OCI-LY1 (cell line): ENCODE results near the gene TGM1.

Source experiments
- H2AFZ ChIP-seq: fragments of 200-600 bp; sonication (generic), shearing (Covaris generic); 2 replicates; pipeline ENCODE4 v1.6.0; 2014; ENCODE audit warnings: antibody characterized with exemption, mild to moderate bottlenecking, low read length
- H3F3A ChIP-seq: fragments of 200-600 bp; sonication (generic), shearing (Covaris generic); 2 replicates; pipeline ENCODE4 v1.6.0; 2014; ENCODE audit warnings: mild to moderate bottlenecking, antibody characterized with exemption, low read length, moderate library complexity; ENCODE audit not compliant: insufficient read depth
- H3K27ac ChIP-seq: fragments of 200-600 bp; sonication (generic); 2 replicates; pipeline ENCODE4 v1.5.1; 2014; ENCODE audit warnings: low read length, mixed run types, mild to moderate bottlenecking, low read depth; ENCODE audit not compliant: poor library complexity, severe bottlenecking
- H3K27me3 ChIP-seq: fragments of 200-600 bp; sonication (generic); 2 replicates; pipeline ENCODE4 v1.6.0; 2014; ENCODE audit warnings: antibody characterized with exemption, mild to moderate bottlenecking, low read length, moderate library complexity; ENCODE audit not compliant: insufficient read depth
- H3K36me3 ChIP-seq: fragments of 200-600 bp; sonication (generic); 2 replicates; pipeline ENCODE4 v1.6.1; 2014; ENCODE audit warnings: mild to moderate bottlenecking, antibody characterized with exemption, low read length, moderate library complexity, mixed read lengths; ENCODE audit not compliant: insufficient read depth
- H3K4me1 ChIP-seq: fragments of 200-600 bp; sonication (generic); 2 replicates; pipeline ENCODE4 v1.5.1; 2014; ENCODE audit warnings: mild to moderate bottlenecking, low read length, moderate library complexity; ENCODE audit not compliant: insufficient read depth, severe bottlenecking
- H3K4me2 ChIP-seq: fragments of 200-600 bp; sonication (generic), shearing (Covaris generic); 2 replicates; pipeline ENCODE4 v1.6.1; 2014; ENCODE audit warnings: low read length
- H3K4me3 ChIP-seq: fragments of 200-600 bp; sonication (generic); 2 replicates; pipeline ENCODE4 v1.5.1; 2014; ENCODE audit warnings: low read length, low read depth, mild to moderate bottlenecking, mixed read lengths; ENCODE audit not compliant: poor library complexity, severe bottlenecking
- H3K79me2 ChIP-seq: fragments of 200-600 bp; shearing (Covaris generic); 2 replicates; pipeline ENCODE4 v1.6.1; 2016; ENCODE audit warnings: mixed run types, low read length, mixed read lengths; ENCODE audit not compliant: insufficient read depth
- H3K9ac ChIP-seq: fragments of 200-600 bp; sonication (generic), shearing (Covaris generic); 2 replicates; pipeline ENCODE4 v1.6.1; 2014; ENCODE audit warnings: mild to moderate bottlenecking, low read length, mixed read lengths
- H3K9me2 ChIP-seq: fragments of 200-600 bp; sonication (generic), shearing (Covaris generic); 2 replicates; pipeline ENCODE4 v1.6.1; 2014; ENCODE audit warnings: low read depth, mild to moderate bottlenecking, low read length, mixed read lengths
- H3K9me3 ChIP-seq: fragments of 200-600 bp; shearing (Covaris generic); 2 replicates; pipeline ENCODE4 v1.6.1; 2014; ENCODE audit warnings: low read length, mixed read lengths
- H4K20me1 ChIP-seq: fragments of 200-600 bp; sonication (generic), shearing (Covaris generic); 2 replicates; pipeline ENCODE4 v1.6.0; 2016; ENCODE audit warnings: mild to moderate bottlenecking, low read length; ENCODE audit not compliant: insufficient read depth
- EZH2 ChIP-seq: fragments of 200-600 bp; sonication (generic), shearing (Covaris generic); IDR thresholded peaks from 2 replicates; pipeline ENCODE4 v1.8.0; 2017; ENCODE audit warnings: borderline replicate concordance, mixed run types, mild to moderate bottlenecking, antibody characterized with exemption, low read length, moderate library complexity, mixed read lengths
- TF ChIP-seq, protein P1 (sequence below): fragments of 200-600 bp; sonication (generic), shearing (Covaris generic); IDR thresholded peaks from 2 replicates; pipeline ENCODE4 v1.5.1; 2017; ENCODE audit warnings: mild to moderate bottlenecking, antibody characterized with exemption, low read length, moderate library complexity, mixed read lengths

The TGM1 gene

GRCh38 chr14:24261256-24261968 is 1.6 kb downstream of the TGM1 start:
- Histone ChIP-seq H3K9ac (no peak overlapping the region), H3K27ac (no peak overlapping the region), H3K36me3 (no peaks in the 10 kb centered on the region), H3K4me3 (no peak overlapping the region), H4K20me1 (no peaks in the 10 kb centered on the region), H3K9me2 (no peaks in the 10 kb centered on the region), H3K27me3 (no peaks in the 10 kb centered on the region), H3K4me1 (no peaks in the 10 kb centered on the region), H3K9me3 (no peaks in the 10 kb centered on the region), H2AFZ (no peak overlapping the region), H3F3A (no peaks in the 10 kb centered on the region), H3K4me2 (no peak overlapping the region), H3K79me2 (no peaks in the 10 kb centered on the region)
- no peak for TF ChIP-seq EZH2
- TF ChIP-seq, protein P1, sequence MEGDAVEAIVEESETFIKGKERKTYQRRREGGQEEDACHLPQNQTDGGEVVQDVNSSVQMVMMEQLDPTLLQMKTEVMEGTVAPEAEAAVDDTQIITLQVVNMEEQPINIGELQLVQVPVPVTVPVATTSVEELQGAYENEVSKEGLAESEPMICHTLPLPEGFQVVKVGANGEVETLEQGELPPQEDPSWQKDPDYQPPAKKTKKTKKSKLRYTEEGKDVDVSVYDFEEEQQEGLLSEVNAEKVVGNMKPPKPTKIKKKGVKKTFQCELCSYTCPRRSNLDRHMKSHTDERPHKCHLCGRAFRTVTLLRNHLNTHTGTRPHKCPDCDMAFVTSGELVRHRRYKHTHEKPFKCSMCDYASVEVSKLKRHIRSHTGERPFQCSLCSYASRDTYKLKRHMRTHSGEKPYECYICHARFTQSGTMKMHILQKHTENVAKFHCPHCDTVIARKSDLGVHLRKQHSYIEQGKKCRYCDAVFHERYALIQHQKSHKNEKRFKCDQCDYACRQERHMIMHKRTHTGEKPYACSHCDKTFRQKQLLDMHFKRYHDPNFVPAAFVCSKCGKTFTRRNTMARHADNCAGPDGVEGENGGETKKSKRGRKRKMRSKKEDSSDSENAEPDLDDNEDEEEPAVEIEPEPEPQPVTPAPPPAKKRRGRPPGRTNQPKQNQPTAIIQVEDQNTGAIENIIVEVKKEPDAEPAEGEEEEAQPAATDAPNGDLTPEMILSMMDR: no peak

GRCh38 chr14:24260780-24261157 is 2.2 kb downstream of the TGM1 start:
- no peak for TF ChIP-seq EZH2
- TF ChIP-seq, protein P1: no peak
- no peak overlapping the region for H3K27ac ChIP-seq

GRCh38 chr14:24260026-24260779 is 2.8 kb downstream of the TGM1 start:
- H3K4me3 ChIP-seq: no peak overlapping the region
- TF ChIP-seq, protein P1: no peak
- TF ChIP-seq EZH2: no peak
- H4K20me1 ChIP-seq: no peaks in the 10 kb centered on the region
- no peaks in the 10 kb centered on the region for H3F3A ChIP-seq
- H3K27me3 ChIP-seq: no peaks in the 10 kb centered on the region
- H3K4me2 ChIP-seq: no peak overlapping the region
- no peaks in the 10 kb centered on the region for H3K79me2 ChIP-seq
- no peaks in the 10 kb centered on the region for H3K9me2 ChIP-seq
- no peak overlapping the region for H3K27ac ChIP-seq
- H3K4me1 ChIP-seq: no peaks in the 10 kb centered on the region
- H3K9ac ChIP-seq: no peak overlapping the region
- no peaks in the 10 kb centered on the region for H3K9me3 ChIP-seq
- no peak overlapping the region for H2AFZ ChIP-seq
- H3K36me3 ChIP-seq: no peaks in the 10 kb centered on the region

More at GRCh38 chr14:24260780-24261157, 2.2 kb downstream of the TGM1 start:
- Histone ChIP-seq H3K9ac (no peak overlapping the region), H3K36me3 (no peaks in the 10 kb centered on the region), H3K4me2 (no peak overlapping the region), H3K9me2 (no peaks in the 10 kb centered on the region), H2AFZ (no peak overlapping the region), H3K79me2 (no peaks in the 10 kb centered on the region), H3K9me3 (no peaks in the 10 kb centered on the region), H3F3A (no peaks in the 10 kb centered on the region), H3K4me1 (no peaks in the 10 kb centered on the region), H3K27me3 (no peaks in the 10 kb centered on the region), H3K4me3 (no peak overlapping the region), H4K20me1 (no peaks in the 10 kb centered on the region)
